ENCODE data around the gene STAP2. TPM values are rescaled to one million over a fixed set of nuclear protein-coding genes. Genes with fewer than 3 reads are reported as not detected.

Gene STAP2
- total and polyA plus RNA-seq, 10 of the 15 experiments (the other 5 are each of a cell fraction or from before 2014, with no cell fraction given) = 0.84 to 22.4 (median 15.2) TPM

GRCh38 chr19:4316956-4317355 lies 21.7 kb downstream of the STAP2 start:
- DNase-seq (ENCODE audit: low read depth, low spot score) = no peak
- no peak for FAIRE-seq
- Histone ChIP-seq H3K9me3 (replicated peaks; ENCODE audit: control insufficient read depth, insufficient read depth, low read length) (no peaks in the 10 kb centered on the region; the same call in 2 of the 3 replicates), H3K79me2 (ENCODE audit: control insufficient read depth, insufficient read depth, low read length) (no peaks in the 10 kb centered on the region), H4K20me1 (ENCODE audit: control insufficient read depth, insufficient read depth) (no peaks in the 10 kb centered on the region), H2AFZ (ENCODE audit: control insufficient read depth, low read depth, low read length) (no peak overlapping the region), H3K27ac (ENCODE audit: control insufficient read depth, insufficient read depth) (no peak overlapping the region), H3K27me3 (replicated peaks in 1 of 2; ENCODE audit: control insufficient read depth in 2 of 2, insufficient read depth in 2 of 2, low read length in 1 of 2) (no peaks in the 10 kb centered on the region), H3K36me3 (ENCODE audit: control insufficient read depth in 2 of 2, insufficient read depth in 2 of 2, low read length in 1 of 2) (no peaks in the 10 kb centered on the region), H3K4me2 (ENCODE audit: control insufficient read depth, insufficient read depth) (no peak overlapping the region), H3K4me3 (no peak overlapping the region), H3K9ac (ENCODE audit: control insufficient read depth, insufficient read depth, low read length) (no peak overlapping the region), H3K4me1 (ENCODE audit: control insufficient read depth, insufficient read depth, low read length) (no peaks in the 10 kb centered on the region)
- WGBS (ENCODE audit: insufficient coverage, insufficient replicate concordance, low lambda C conversion rate, missing lambda C conversion rate) = 61% methylated on average over 9 of the region's 9 CpGs
- in situ Hi-C loops (cut with MboI) = no loop called here
- intact Hi-C loops (cut with micrococcal nuclease; ENCODE audit: unreplicated experiment) = no loop called here
- RAD21 ChIA-PET (ENCODE audit: unreplicated experiment) = no interaction called here
- SMC1A ChIA-PET (ENCODE audit: uncharacterized antibody, unreplicated experiment) = no interaction called here
- CTCF ChIA-PET = no interaction called here
- no peak for TF ChIP-seq RFX5 (IDR thresholded peaks at IDR 0.05; ENCODE audit: low read depth, low read length)
- TF ChIP-seq FOXK2 (IDR thresholded peaks at IDR 0.05) = no peak
- no peak for TF ChIP-seq CHD4 (IDR thresholded peaks at IDR 0.05)
- no TSS peak for BruUV-seq (replicated peaks)
- no peak for ATAC-seq
- POLR2A ChIA-PET = no interaction called here

- Histone ChIP-seq H2AFZ (ENCODE audit: control insufficient read depth, low read depth, low read length) (no peak overlapping the region), H3K9ac (ENCODE audit: control insufficient read depth, insufficient read depth, low read length) (no peak overlapping the region), H4K20me1 (ENCODE audit: control insufficient read depth, insufficient read depth) (no peaks in the 10 kb centered on the region), H3K4me1 (ENCODE audit: control insufficient read depth, insufficient read depth, low read length) (no peaks in the 10 kb centered on the region), H3K36me3 (ENCODE audit: control insufficient read depth in 2 of 2, insufficient read depth in 2 of 2, low read length in 1 of 2) (no peaks in the 10 kb centered on the region), H3K4me3 (no peak overlapping the region), H3K79me2 (ENCODE audit: control insufficient read depth, insufficient read depth, low read length) (no peaks in the 10 kb centered on the region), H3K27me3 (replicated peaks in 1 of 2; ENCODE audit: control insufficient read depth in 2 of 2, insufficient read depth in 2 of 2, low read length in 1 of 2) (no peaks in the 10 kb centered on the region), H3K27ac (ENCODE audit: control insufficient read depth, insufficient read depth) (no peak overlapping the region), H3K9me3 (replicated peaks; ENCODE audit: control insufficient read depth, insufficient read depth, low read length) (no peaks in the 10 kb centered on the region; the same call in 2 of the 3 replicates), H3K4me2 (ENCODE audit: control insufficient read depth, insufficient read depth) (no peak overlapping the region)
- 58% methylated on average over 9 of the region's 12 CpGs for WGBS (ENCODE audit: insufficient coverage, insufficient replicate concordance, low lambda C conversion rate, missing lambda C conversion rate)
- ATAC-seq (no peak), DNase-seq (ENCODE audit: low read depth, low spot score) (no peak), FAIRE-seq (no peak)
- BruUV-seq (replicated peaks) = no TSS peak
- ChIA-PET RAD21 (ENCODE audit: unreplicated experiment) (no interaction called here), POLR2A (no interaction called here), SMC1A (ENCODE audit: uncharacterized antibody, unreplicated experiment) (no interaction called here), CTCF (interaction anchor here (1.2 to 1.3 kb wide), 2 partner anchors 9 to 41 kb away, joined by 3 read pairs; no protein-coding TSS in a partner anchor)
- intact Hi-C loops (cut with micrococcal nuclease; ENCODE audit: unreplicated experiment) = no loop called here
- in situ Hi-C loops (cut with MboI) = no loop called here
- no peak for TF ChIP-seq CBX3 (IDR thresholded peaks at IDR 0.05; ENCODE audit: borderline replicate concordance, low read depth)
- TF ChIP-seq SMAD1 (IDR thresholded peaks at IDR 0.05; ENCODE audit: low read depth, partially characterized antibody) = no peak
- TF ChIP-seq SREBF2 (IDR thresholded peaks at IDR 0.05; ENCODE audit: low read length) = no peak
- no peak for TF ChIP-seq IRF4 (IDR thresholded peaks at IDR 0.05; ENCODE audit: low read depth, low read length)
- no peak for TF ChIP-seq PAX5 (IDR thresholded peaks at IDR 0.05; ENCODE audit: borderline replicate concordance, low read depth, low read length)
- TF ChIP-seq SUPT20H (IDR thresholded peaks at IDR 0.05; ENCODE audit: borderline replicate concordance, control insufficient read depth, low read depth, low read length) = no peak
- TF ChIP-seq E4F1 (IDR thresholded peaks at IDR 0.05; ENCODE audit: borderline replicate concordance, partially characterized antibody) = no peak
- no peak for TF ChIP-seq KAT2A (conservative IDR thresholded peaks at IDR 0.05; ENCODE audit: control insufficient read depth, low read depth, low read length)
- no peak for TF ChIP-seq BRCA1 (IDR thresholded peaks at IDR 0.05; ENCODE audit: low read depth, low read length)
- no peak for TF ChIP-seq SMAD5 (IDR thresholded peaks at IDR 0.05; ENCODE audit: low read depth)
- TF ChIP-seq NRF1 (conservative IDR thresholded peaks at IDR 0.05; ENCODE audit: low read depth, low read length) = no peak
- no peak for TF ChIP-seq HDAC6 (IDR thresholded peaks at IDR 0.05; ENCODE audit: unreplicated experiment)
- no peak for TF ChIP-seq POLR2AphosphoS2 (IDR thresholded peaks at IDR 0.05; ENCODE audit: low read depth, low read length)
- TF ChIP-seq CHD1 (IDR thresholded peaks at IDR 0.05; ENCODE audit: low read depth, low read length) = no peak
- TF ChIP-seq POU2F2 (IDR thresholded peaks at IDR 0.05; ENCODE audit: borderline replicate concordance, low read depth, low read length) = no peak
- no peak for TF ChIP-seq STAT3 (IDR thresholded peaks at IDR 0.05; ENCODE audit: low read depth, low read length)
These were observed 24.7 kb downstream of the STAP2 start for GRCh38 chr19:4313847-4314490.

Data from GM12878 (cell line).